GM12878 (cell line): ENCODE data around the gene FN1. TPM values are rescaled to one million over a fixed set of nuclear protein-coding genes. Genes with fewer than 3 reads are reported as not detected.

Source experiments
- ATAC-seq: fragments of 200-7000 bp; cut with Tn5 transposase; 3 replicates; pipeline ENCODE4 v1.9.1; 2020; ENCODE audit warnings: mild to moderate bottlenecking, moderate library complexity
- BruUV-seq: library from RNA; stranded (reverse); fragments of 400-500 nt; replicated peaks from 2 replicates; lab custom pipeline; 2021; lab: Mats Ljungman, UMichigan
- CTCF ChIA-PET: fragments of 300-600 bp; sonication (Branson Sonifier 250); formaldehyde crosslinking; extraction: SDS; loops from one replicate; lab custom pipeline; 2021; ENCODE audit warnings: inconsistent platforms; lab: Yijun Ruan, JAX
- POLR2A ChIA-PET: fragments of 350-600 bp; formaldehyde crosslinking; extraction: SDS; loops from one replicate; lab custom pipeline; 2021; ENCODE audit warnings: inconsistent platforms; lab: Charles Lee
- RAD21 ChIA-PET: fragments of 300-600 bp; sonication (Branson Sonifier 250); formaldehyde crosslinking; loops from one replicate; lab custom pipeline; 2023; ENCODE audit warnings: antibody characterized with exemption; ENCODE audit not compliant: unreplicated experiment; lab: Charles Lee
- SMC1A ChIA-PET: fragments of 300-600 bp; sonication (Branson Sonifier 250); formaldehyde crosslinking; loops from one replicate; lab custom pipeline; 2023; ENCODE audit not compliant: unreplicated experiment, uncharacterized antibody; lab: Charles Lee
- DNase-seq: peaks from one replicate; pipeline ENCODE4 v3.0.0-alpha.2; 2011; ENCODE audit warnings: low read depth, low spot score
- FAIRE-seq: peaks from 3 replicates; lab custom pipeline; 2011; peaks lifted over from hg19 to GRCh38; lab: Jason Lieb, UNC
- H2AFZ ChIP-seq: 2 replicates; pipeline ENCODE4 v1.6.0; 2011; ENCODE audit warnings: low read depth, low read length, control low read depth; ENCODE audit not compliant: control insufficient read depth
- H3K27ac ChIP-seq: 2 replicates; pipeline ENCODE4 v1.5.1; 2011; ENCODE audit warnings: control low read depth; ENCODE audit not compliant: control insufficient read depth, insufficient read depth
- H3K27me3 ChIP-seq, 2 experiments: replicated peaks in 1 of 2; 2 replicates each; pipeline versions ENCODE4 v1.6.0 to v1.6.1; 2011; ENCODE audit warnings: low read length in 1 of 2; ENCODE audit not compliant: control insufficient read depth in 2 of 2, insufficient read depth in 2 of 2
- H3K36me3 ChIP-seq, 2 experiments: 2 replicates each; pipeline ENCODE4 v1.5.1; 2011; ENCODE audit warnings: low read length in 1 of 2; ENCODE audit not compliant: control insufficient read depth in 2 of 2, insufficient read depth in 2 of 2
- H3K4me1 ChIP-seq: 2 replicates; pipeline ENCODE4 v1.6.1; 2011; ENCODE audit warnings: mild to moderate bottlenecking, low read length, moderate library complexity, mixed read lengths; ENCODE audit not compliant: control insufficient read depth, insufficient read depth
- H3K4me2 ChIP-seq: 2 replicates; pipeline ENCODE4 v1.6.0; 2011; ENCODE audit warnings: control low read depth; ENCODE audit not compliant: control insufficient read depth, insufficient read depth
- H3K4me3 ChIP-seq: fragments of 200-600 bp; sonication (generic); 2 replicates; pipeline ENCODE4 v1.5.1; 2016
- H3K79me2 ChIP-seq: 2 replicates; pipeline ENCODE4 v1.6.0; 2011; ENCODE audit warnings: low read length; ENCODE audit not compliant: control insufficient read depth, insufficient read depth
- H3K9ac ChIP-seq: 2 replicates; pipeline ENCODE4 v1.8.0; 2011; ENCODE audit warnings: low read length, control low read depth, mixed read lengths; ENCODE audit not compliant: control insufficient read depth, insufficient read depth
- H3K9me3 ChIP-seq: replicated peaks from 3 replicates; pipeline ENCODE4 v1.5.1; 2011; ENCODE audit warnings: mild to moderate bottlenecking, low read length; ENCODE audit not compliant: control insufficient read depth, insufficient read depth
- H4K20me1 ChIP-seq: 2 replicates; pipeline ENCODE4 v1.6.0; 2011; ENCODE audit not compliant: control insufficient read depth, insufficient read depth
- BRCA1 ChIP-seq: IDR thresholded peaks from 2 replicates; pipeline ENCODE4 v1.6.1; 2011; ENCODE audit warnings: low read depth, low read length, improper control_type of control experiment
- MYC ChIP-seq: IDR thresholded peaks from 2 replicates; pipeline ENCODE4 v1.6.1; 2011; ENCODE audit warnings: mild to moderate bottlenecking, low read length, moderate library complexity, inconsistent platforms; ENCODE audit not compliant: insufficient read depth, insufficient replicate concordance, insufficient read length, severe bottlenecking
- NR2F1 ChIP-seq: fragments of 450-650 bp; conservative IDR thresholded peaks from 2 replicates; pipeline ENCODE4 v1.6.1; 2017; ENCODE audit warnings: mild to moderate bottlenecking
- SP1 ChIP-seq: IDR thresholded peaks from one replicate; pipeline ENCODE4 v1.6.1; 2011; ENCODE audit warnings: low read depth, low read length
- YBX1 ChIP-seq: fragments of 450-650 bp; IDR thresholded peaks from 2 replicates; pipeline ENCODE4 v1.6.1; 2016; ENCODE audit warnings: antibody characterized with exemption
- ZBED1 ChIP-seq: IDR thresholded peaks from 2 replicates; pipeline ENCODE4 v1.6.1; 2016; ENCODE audit warnings: borderline replicate concordance
- WGBS: methylation state at CpG from one replicate; pipeline ENCODE4 v1.1.6; 2016; ENCODE audit warnings: low lambda C conversion rate; ENCODE audit not compliant: insufficient replicate concordance, insufficient coverage; ENCODE audit errors: missing lambda C conversion rate; 5-methylcytosine and 5-hydroxymethylcytosine counted together
- in situ Hi-C: fragments of 300-500 bp; cut with MboI; formaldehyde crosslinking; loops from 9 replicates; pipeline ENCODE4 v1.14.3; 2018; ENCODE audit warnings: mixed read lengths
- intact Hi-C: fragments of 100-400 bp; cut with micrococcal nuclease; formaldehyde crosslinking; loops from one replicate; pipeline ENCODE4 v1.14.2; 2022; ENCODE audit not compliant: unreplicated experiment
- polyA plus RNA-seq, 11 experiments: library from polyadenylated mRNA; depleted of rRNA in 4 of 11; unstranded in 6 of 11; stranded (reverse) in 5 of 11; fragments of >200 nt; fragmentation: Nextera tagmentation in 4 of 11; fragmentation: Illumina TruSeq in 1 of 11; extraction: Ambion mirVana in 4 of 11; extraction: Trizol in 1 of 11; gene quantifications; 1 replicate in 1 of 11; 2 replicates in 10 of 11; pipeline versions ENCODE4 v1.2.1 to v1.2.3, GENCODE V29; 2011 to 2016; ENCODE audit warnings: inconsistent platforms in 2 of 11, missing spikeins in 2 of 11, low read depth in 1 of 11
- total RNA-seq, 4 experiments: library from RNA; depleted of rRNA in 3 of 4; stranded (reverse); fragments of >200 nt in 3 of 4; fragmentation: Illumina TruSeq in 1 of 4; extraction: Trizol in 1 of 4; gene quantifications; 2 replicates each; pipeline versions ENCODE4 v1.2.1 to v1.2.3, GENCODE V29; 2013 to 2021

Gene FN1
- total and polyA plus RNA-seq, 10 of the 15 experiments (the other 5 are each of a cell fraction or from before 2014, with no cell fraction given), result 0.60 to 9.4 (median 1.5) TPM

DNA sequence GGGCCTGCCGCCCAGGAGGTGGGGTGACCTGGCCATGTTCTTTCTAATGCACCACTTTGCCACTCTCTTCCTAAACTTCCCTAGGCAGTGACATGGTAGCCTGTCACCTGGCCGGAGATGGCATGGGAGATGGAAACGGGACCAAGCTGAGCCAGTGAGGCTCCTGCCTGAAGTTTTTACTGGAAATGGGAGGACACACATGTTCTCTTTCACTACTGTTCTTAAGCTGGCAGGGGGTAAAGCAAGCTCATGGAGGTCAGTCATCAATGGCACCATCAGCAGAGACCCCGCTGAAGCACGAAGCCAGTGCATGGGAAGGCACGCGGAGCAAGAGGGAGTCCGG is 73.3 kb downstream of the FN1 start:
- ChIA-PET POLR2A (no interaction called here), RAD21 (no interaction called here), SMC1A (no interaction called here), CTCF (no interaction called here)
- no peaks in the 10 kb centered on the region for H4K20me1 ChIP-seq
- DNase-seq (no peak), ATAC-seq (no peak), FAIRE-seq (no peak)
- H3K4me1 ChIP-seq, result 0 out of 2 replicates have a peak, but pooled peaks cover 3% of the 10 kb centered on the region
- H3K9me3 ChIP-seq, result no peaks in the 10 kb centered on the region
- no TSS peak for BruUV-seq
- no peak overlapping the region for H3K4me3 ChIP-seq
- no peak overlapping the region; the same call in 1 of the 2 replicates for H3K27ac ChIP-seq
- intact Hi-C loops, result no loop called here
- H3K4me2 ChIP-seq, result no peak overlapping the region
- in situ Hi-C loops, result no loop called here
- H3K79me2 ChIP-seq, result no peaks in the 10 kb centered on the region
- peaks cover 0 to 7% of the 10 kb centered on the region in 2 experiments; a peak in 3 of 4 replicates for H3K36me3 ChIP-seq
- no peaks in the 10 kb centered on the region for H3K27me3 ChIP-seq
- 98% methylated on average over 8 of the region's 8 CpGs for WGBS
- TF ChIP-seq NR2F1 (no peak), ZBED1 (no peak)
- no peak overlapping the region for H3K9ac ChIP-seq
- no peak overlapping the region for H2AFZ ChIP-seq

- intact Hi-C loops (no loop called here), in situ Hi-C loops (no loop called here)
- ChIA-PET SMC1A (no interaction called here), RAD21 (no interaction called here), POLR2A (no interaction called here), CTCF (no interaction called here)
- ATAC-seq (no peak), DNase-seq (no peak), FAIRE-seq (no peak)
- no TSS peak for BruUV-seq
- Histone ChIP-seq H3K27me3 (no peaks in the 10 kb centered on the region), H3K36me3 (peaks cover 0 to 11% of the 10 kb centered on the region in 2 experiments; a peak in 3 of 4 replicates), H3K4me3 (no peak overlapping the region), H3K4me1 (0 out of 2 replicates have a peak, but pooled peaks cover 3% of the 10 kb centered on the region), H3K9ac (no peak overlapping the region), H3K4me2 (no peak overlapping the region), H3K9me3 (no peaks in the 10 kb centered on the region), H3K27ac (no peak overlapping the region), H3K79me2 (no peaks in the 10 kb centered on the region), H4K20me1 (no peaks in the 10 kb centered on the region), H2AFZ (no peak overlapping the region)
- WGBS, result 86% methylated on average over 6 of the region's 6 CpGs
- TF ChIP-seq MYC, result no peak
- no peak for TF ChIP-seq SP1
- no peak for TF ChIP-seq YBX1
- no peak for TF ChIP-seq BRCA1
These were observed 73.8 kb downstream of the FN1 start for GRCh38 chr2:215361876-215362561.
